ENCODE results near the gene PRR5L.

PRR5L gene

GRCh38 chr11:36328966-36329673 lies 33.0 kb downstream of the PRR5L start:
- DNase-seq, result no peak

GRCh38 chr11:36330411-36330810 lies 34.3 kb downstream of the PRR5L start:
- DNase-seq, result no peak

GRCh38 chr11:36333468-36333867 lies 37.4 kb downstream of the PRR5L start:
- no peak for DNase-seq

- DNase-seq, result no peak
Observed at GRCh38 chr11:36333897-36334296, 37.8 kb downstream of the PRR5L start.

- no peak for DNase-seq
Observed at GRCh38 chr11:36339888-36340287, 43.8 kb downstream of the PRR5L start.

- DNase-seq, result no peak
Observed at GRCh38 chr11:36340897-36341296, 44.8 kb downstream of the PRR5L start.

- no peak for DNase-seq
Observed at GRCh38 chr11:36341915-36342314, 45.8 kb downstream of the PRR5L start.

- no peak for DNase-seq
Observed at GRCh38 chr11:36342327-36342726, 46.2 kb downstream of the PRR5L start.

GRCh38 chr11:36343436-36343835 lies 47.3 kb downstream of the PRR5L start:
- no peak for DNase-seq

GRCh38 chr11:36345084-36345511 lies 49.0 kb downstream of the PRR5L start:
- DNase-seq, result no peak

- no peak for DNase-seq
Observed at GRCh38 chr11:36345535-36346141, 49.5 kb downstream of the PRR5L start.

GRCh38 chr11:36346562-36347383 lies 50.7 kb downstream of the PRR5L start:
- DNase-seq, result no peak

- DNase-seq, result no peak
Observed at GRCh38 chr11:36347384-36347906, 51.4 kb downstream of the PRR5L start.

GRCh38 chr11:36349351-36350136 lies 53.5 kb downstream of the PRR5L start:
- DNase-seq, result no peak

GRCh38 chr11:36350137-36350513 lies 54.0 kb downstream of the PRR5L start:
- no peak for DNase-seq

- no peak for DNase-seq
Observed at GRCh38 chr11:36352922-36353321, 56.8 kb downstream of the PRR5L start.

- no peak for DNase-seq
Observed at GRCh38 chr11:36354221-36355003, 58.3 kb downstream of the PRR5L start.

GRCh38 chr11:36356201-36356600 lies 60.1 kb downstream of the PRR5L start:
- no peak for DNase-seq

GRCh38 chr11:36357831-36358230 lies 61.7 kb downstream of the PRR5L start:
- no peak for DNase-seq

GRCh38 chr11:36358436-36358835 lies 62.3 kb downstream of the PRR5L start:
- no peak for DNase-seq

- no peak for DNase-seq
Observed at GRCh38 chr11:36360318-36360717, 64.2 kb downstream of the PRR5L start.

GRCh38 chr11:36360826-36361415 lies 64.8 kb downstream of the PRR5L start:
- no peak for DNase-seq

Data from GOT3 (cell line).